ENCODE results near the gene ADGRA1. TPM values are rescaled to one million over a fixed set of nuclear protein-coding genes. Genes with fewer than 3 reads are reported as not detected.
"Not testable (repeated sequence)": the region's sequence is repeated elsewhere in the genome, so short reads cannot be mapped to it uniquely, and the experiment has no call there.

ADGRA1 gene
- total RNA-seq, 4 donors from 2014 or later, result 0.07 to 1.0 TPM; not detected in 2

- Histone ChIP-seq H3K4me3 (no peak overlapping the region), H3K4me1 (no peaks in the 10 kb centered on the region), H3K9me3 (no peaks in the 10 kb centered on the region), H3K36me3 (no peaks in the 10 kb centered on the region), H3K27me3 (no peaks in the 10 kb centered on the region), H3K27ac (no peak overlapping the region)
- intact Hi-C loops (cut with DNase I; ENCODE audit: low total_unique reads), result no loop called here
- no peak for TF ChIP-seq POLR2A (IDR thresholded peaks at IDR 0.05)
- TF ChIP-seq, protein P1, sequence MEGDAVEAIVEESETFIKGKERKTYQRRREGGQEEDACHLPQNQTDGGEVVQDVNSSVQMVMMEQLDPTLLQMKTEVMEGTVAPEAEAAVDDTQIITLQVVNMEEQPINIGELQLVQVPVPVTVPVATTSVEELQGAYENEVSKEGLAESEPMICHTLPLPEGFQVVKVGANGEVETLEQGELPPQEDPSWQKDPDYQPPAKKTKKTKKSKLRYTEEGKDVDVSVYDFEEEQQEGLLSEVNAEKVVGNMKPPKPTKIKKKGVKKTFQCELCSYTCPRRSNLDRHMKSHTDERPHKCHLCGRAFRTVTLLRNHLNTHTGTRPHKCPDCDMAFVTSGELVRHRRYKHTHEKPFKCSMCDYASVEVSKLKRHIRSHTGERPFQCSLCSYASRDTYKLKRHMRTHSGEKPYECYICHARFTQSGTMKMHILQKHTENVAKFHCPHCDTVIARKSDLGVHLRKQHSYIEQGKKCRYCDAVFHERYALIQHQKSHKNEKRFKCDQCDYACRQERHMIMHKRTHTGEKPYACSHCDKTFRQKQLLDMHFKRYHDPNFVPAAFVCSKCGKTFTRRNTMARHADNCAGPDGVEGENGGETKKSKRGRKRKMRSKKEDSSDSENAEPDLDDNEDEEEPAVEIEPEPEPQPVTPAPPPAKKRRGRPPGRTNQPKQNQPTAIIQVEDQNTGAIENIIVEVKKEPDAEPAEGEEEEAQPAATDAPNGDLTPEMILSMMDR (IDR thresholded peaks at IDR 0.05), result no peak
- peak in 1 of 2 donors; percentile 6 for DNase-seq
These were observed 55.8 kb downstream of the ADGRA1 start for GRCh38 chr10:133143546-133143945.

DNA sequence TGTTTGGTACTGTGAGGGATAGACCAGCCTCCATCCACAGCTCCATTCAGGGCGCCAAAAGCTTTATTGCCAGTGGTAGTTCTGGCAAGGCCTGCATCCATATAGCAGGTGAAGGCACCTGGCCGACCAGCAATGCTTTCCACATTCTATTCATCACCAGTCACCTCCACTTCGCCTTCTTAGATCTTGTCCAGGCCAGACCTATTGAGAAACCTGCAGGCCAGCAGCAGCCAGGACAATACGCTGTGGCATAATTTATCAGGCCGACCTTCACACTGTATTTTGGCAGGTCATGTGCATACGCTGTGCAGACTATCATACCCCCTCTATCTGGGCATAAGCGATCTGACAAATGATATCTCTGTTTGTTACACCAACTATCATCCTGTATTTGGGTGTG lies 57.0 kb downstream of the ADGRA1 start:
- Histone ChIP-seq H3K9me3 (no peaks in the 10 kb centered on the region), H3K4me3 (no peak overlapping the region), H3K4me1 (no peaks in the 10 kb centered on the region), H3K27me3 (no peaks in the 10 kb centered on the region), H3K36me3 (no peaks in the 10 kb centered on the region), H3K27ac (no peak overlapping the region)
- intact Hi-C loops (cut with DNase I; ENCODE audit: low total_unique reads), result no loop called here
- TF ChIP-seq POLR2A (IDR thresholded peaks at IDR 0.05), result no peak
- TF ChIP-seq, protein P1 (IDR thresholded peaks at IDR 0.05), result no peak
- DNase-seq, result no peak

GRCh38 chr10:133150226-133150625 lies 62.5 kb downstream of the ADGRA1 start:
- H3K9me3 ChIP-seq, result no peaks in the 10 kb centered on the region
- H3K4me3 ChIP-seq, result no peak overlapping the region
- intact Hi-C loops (cut with DNase I; ENCODE audit: low total_unique reads), result no loop called here
- H3K36me3 ChIP-seq, result no peaks in the 10 kb centered on the region
- H3K4me1 ChIP-seq, result no peaks in the 10 kb centered on the region
- no peaks in the 10 kb centered on the region for H3K27me3 ChIP-seq
- TF ChIP-seq, protein P1 (IDR thresholded peaks at IDR 0.05), result no peak
- no peak for TF ChIP-seq POLR2A (IDR thresholded peaks at IDR 0.05)
- no peak overlapping the region for H3K27ac ChIP-seq
- DNase-seq, result no peak

GRCh38 chr10:133150656-133151055 lies 62.9 kb downstream of the ADGRA1 start:
- intact Hi-C loops (cut with DNase I; ENCODE audit: low total_unique reads), result no loop called here
- H3K9me3 ChIP-seq, result no peaks in the 10 kb centered on the region
- no peak for TF ChIP-seq POLR2A (IDR thresholded peaks at IDR 0.05)
- TF ChIP-seq, protein P1 (IDR thresholded peaks at IDR 0.05), result no peak
- H3K4me3 ChIP-seq, result no peak overlapping the region
- no peaks in the 10 kb centered on the region for H3K27me3 ChIP-seq
- no peak overlapping the region for H3K27ac ChIP-seq
- no peak for DNase-seq
- no peaks in the 10 kb centered on the region for H3K4me1 ChIP-seq
- no peaks in the 10 kb centered on the region for H3K36me3 ChIP-seq

GRCh38 chr10:133151071-133151470 lies 63.3 kb downstream of the ADGRA1 start:
- H3K36me3 ChIP-seq; H3K9me3 ChIP-seq; H3K4me1 ChIP-seq; H3K4me3 ChIP-seq; DNase-seq; H3K27ac ChIP-seq; H3K27me3 ChIP-seq; intact Hi-C loops (cut with DNase I; ENCODE audit: low total_unique reads): not testable (repeated sequence)

DNA sequence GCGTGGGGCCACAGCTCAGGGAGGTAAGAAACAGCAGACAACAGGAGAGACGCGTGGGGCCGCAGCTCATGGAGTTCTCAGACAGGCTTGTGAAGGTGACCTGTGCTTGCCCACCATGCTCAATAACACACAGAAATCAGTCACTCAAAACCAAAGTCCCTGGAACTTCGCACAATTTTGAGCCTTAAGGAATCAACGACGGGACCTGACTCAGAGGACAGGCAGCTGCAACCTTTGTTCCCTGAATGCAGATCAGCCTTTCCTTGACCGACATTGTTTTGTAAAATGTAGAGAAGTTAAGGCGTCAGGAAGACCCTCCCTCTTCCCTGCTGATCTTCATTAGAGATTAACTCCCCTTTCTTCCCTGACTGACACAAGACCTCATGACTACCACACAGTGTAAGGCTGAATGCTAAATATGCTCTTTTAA lies 63.8 kb downstream of the ADGRA1 start:
- intact Hi-C loops (cut with DNase I; ENCODE audit: low total_unique reads), result no loop called here
- Histone ChIP-seq H3K27ac (no peak overlapping the region), H3K36me3 (no peaks in the 10 kb centered on the region)

More for the DNA sequence above, 63.8 kb downstream of the ADGRA1 start:
- H3K27me3 ChIP-seq, result no peaks in the 10 kb centered on the region
- DNase-seq, result no peak
- H3K9me3 ChIP-seq, result no peaks in the 10 kb centered on the region
- no peak for TF ChIP-seq POLR2A (IDR thresholded peaks at IDR 0.05)
- TF ChIP-seq, protein P1 (IDR thresholded peaks at IDR 0.05), result no peak
- no peak overlapping the region for H3K4me3 ChIP-seq
- no peaks in the 10 kb centered on the region for H3K4me1 ChIP-seq
